H7 (cell line): ENCODE data around the gene COA1. TPM values are rescaled to one million over a fixed set of nuclear protein-coding genes. Genes with fewer than 3 reads are reported as not detected.
"Not testable (repeated sequence)": the region's sequence is repeated elsewhere in the genome, so short reads cannot be mapped to it uniquely, and the experiment has no call there.

Experiments used
- DNase-seq: peaks from one replicate; pipeline ENCODE4 v3.0.0; 2012
- H3K27me3 ChIP-seq: 2 replicates; pipeline ENCODE4 v1.6.0; 2011; ENCODE audit warnings: mild to moderate bottlenecking, low read length; ENCODE audit not compliant: control insufficient read depth, insufficient read depth
- H3K36me3 ChIP-seq: replicated peaks from 2 replicates; pipeline ENCODE4 v1.5.1; 2011; ENCODE audit warnings: low read length; ENCODE audit not compliant: control insufficient read depth, insufficient read depth
- H3K4me3 ChIP-seq: 2 replicates; pipeline ENCODE4 v1.5.1; 2011; ENCODE audit warnings: low read depth, mild to moderate bottlenecking, control low read depth, low read length, moderate library complexity; ENCODE audit not compliant: insufficient read depth
- total RNA-seq: library from RNA; depleted of rRNA; stranded (reverse); fragments of >200 nt; shearing (Covaris generic); gene quantifications from 2 replicates; pipeline ENCODE4 v1.2.3, GENCODE V29; 2014

Gene COA1
- total RNA-seq, 1 experiment from 2014 or later = 120 TPM

GRCh38 chr7:43673243-43673976 is 55.9 kb downstream of the COA1 start:
- DNase-seq = not testable (repeated sequence)

GRCh38 chr7:43671521-43671920 is 57.8 kb downstream of the COA1 start:
- DNase-seq = no peak
- no peaks in the 10 kb centered on the region; the same call in 1 of the 2 replicates for H3K36me3 ChIP-seq

More at GRCh38 chr7:43673243-43673976, 55.9 kb downstream of the COA1 start:
- H3K27me3 ChIP-seq, H3K36me3 ChIP-seq, H3K4me3 ChIP-seq: not testable (repeated sequence)

DNA sequence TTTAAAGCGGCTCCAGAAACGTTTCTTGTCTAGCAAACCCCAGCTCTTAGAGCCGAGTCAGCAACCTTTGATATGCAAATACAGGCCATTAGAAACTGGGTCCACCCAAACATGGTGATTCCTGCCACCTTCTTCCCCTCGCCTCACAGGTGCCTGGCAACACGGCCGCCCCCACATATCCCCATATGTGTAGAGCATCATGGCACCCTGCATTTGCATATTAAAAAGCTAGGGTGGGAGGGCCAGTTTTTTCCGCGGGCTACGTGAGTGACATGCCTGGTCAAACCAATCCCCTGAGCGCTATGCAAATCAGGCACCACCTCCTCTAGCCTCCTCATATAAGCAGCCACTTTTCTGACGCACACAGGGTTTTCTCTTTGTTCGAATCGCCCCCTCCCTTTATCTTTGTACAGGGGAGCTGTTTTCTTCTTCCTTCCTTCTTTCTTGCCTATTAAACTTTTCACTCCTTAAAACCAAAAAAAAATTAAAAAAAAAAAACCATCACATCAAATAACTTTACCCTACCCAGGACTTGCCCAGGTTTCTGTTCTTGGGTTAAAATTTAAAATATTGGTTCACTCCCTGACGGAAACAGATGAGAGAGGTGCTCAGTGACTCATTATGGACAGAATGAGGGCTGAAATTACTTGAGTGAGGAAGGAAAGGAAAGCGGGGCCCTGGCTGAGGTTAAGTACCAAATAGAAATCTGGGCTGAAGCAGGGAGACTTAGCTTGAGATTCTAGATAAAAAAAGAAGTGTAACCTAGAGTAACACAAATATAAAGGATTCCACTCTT is 59.8 kb downstream of the COA1 start:
- H3K4me3 ChIP-seq = no peak overlapping the region
- no peaks in the 10 kb centered on the region; the same call in 1 of the 2 replicates for H3K36me3 ChIP-seq
- peak; percentile 24 for DNase-seq
- no peaks in the 10 kb centered on the region for H3K27me3 ChIP-seq

More at GRCh38 chr7:43671521-43671920, 57.8 kb downstream of the COA1 start:
- no peak overlapping the region for H3K4me3 ChIP-seq
- H3K27me3 ChIP-seq = no peaks in the 10 kb centered on the region

DNA sequence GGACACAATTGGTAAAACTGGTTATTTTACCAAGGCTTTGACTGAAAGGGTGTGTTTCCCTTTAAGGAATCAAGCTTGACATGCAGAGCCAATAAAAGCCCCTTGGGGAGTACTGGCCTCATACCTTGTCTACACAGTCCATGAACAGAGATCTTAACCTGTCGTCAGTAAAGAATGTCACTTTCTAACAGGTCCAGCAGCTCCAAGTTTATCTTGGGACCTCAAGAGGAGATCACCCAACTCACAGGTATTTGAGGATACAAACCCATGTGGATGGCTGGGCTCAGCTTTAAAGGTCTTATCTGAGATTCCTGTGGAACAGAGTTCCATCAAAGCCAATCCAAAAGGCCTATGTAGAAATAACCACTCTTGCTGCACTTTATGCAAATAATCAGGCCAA is 61.3 kb downstream of the COA1 start:
- no peak for DNase-seq
- no peaks in the 10 kb centered on the region; the same call in 1 of the 2 replicates for H3K36me3 ChIP-seq
- H3K4me3 ChIP-seq = no peak overlapping the region
- H3K27me3 ChIP-seq = no peaks in the 10 kb centered on the region

- no peaks in the 10 kb centered on the region for H3K27me3 ChIP-seq
- no peak for DNase-seq
- H3K36me3 ChIP-seq = no peaks in the 10 kb centered on the region; the same call in 1 of the 2 replicates
- H3K4me3 ChIP-seq = no peak overlapping the region
Observed at GRCh38 chr7:43666938-43667337, 62.4 kb downstream of the COA1 start.

DNA sequence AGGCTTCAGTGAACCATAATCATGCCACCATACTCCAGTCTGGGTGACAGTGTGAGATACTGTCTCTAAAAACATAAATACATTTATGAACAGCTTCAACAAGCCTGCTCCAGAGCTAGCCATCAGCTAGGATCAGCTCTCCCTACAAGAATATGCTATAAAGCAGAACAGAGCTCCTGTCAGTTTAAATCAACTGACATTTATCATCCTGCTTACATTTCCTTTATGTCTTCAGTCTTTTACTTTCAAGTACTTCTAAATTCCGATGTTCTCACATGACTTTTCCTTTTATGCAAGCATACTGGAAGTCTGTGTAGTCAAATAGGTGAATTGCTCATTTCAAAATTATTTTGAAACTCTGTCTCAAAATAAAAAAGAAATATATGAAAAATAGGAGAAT is 64.6 kb downstream of the COA1 start:
- H3K4me3 ChIP-seq = no peak overlapping the region
- no peak for DNase-seq

DNA sequence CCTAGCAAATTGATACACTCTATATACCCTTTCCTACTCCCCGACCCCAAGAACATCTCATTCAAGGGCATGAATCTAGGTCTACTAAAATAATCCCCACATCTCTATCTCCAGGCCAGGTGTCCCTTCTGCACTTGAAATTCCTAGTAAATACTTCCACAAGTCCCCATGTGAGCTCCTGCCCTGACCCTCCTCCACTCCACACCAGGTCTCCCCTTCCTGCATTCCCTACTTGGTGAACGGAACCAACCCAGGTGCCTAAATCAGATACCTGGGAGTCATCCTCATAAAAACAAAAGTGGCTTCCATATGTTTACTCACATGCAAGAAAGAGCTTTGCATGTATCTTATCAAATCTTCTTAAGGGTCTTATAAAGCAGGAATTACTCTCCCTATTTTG is 69.2 kb downstream of the COA1 start:
- no peaks in the 10 kb centered on the region; the same call in 1 of the 2 replicates for H3K36me3 ChIP-seq
- peak; percentile 56 for DNase-seq
- H3K4me3 ChIP-seq = no peak overlapping the region
- H3K27me3 ChIP-seq = no peaks in the 10 kb centered on the region

More for the DNA sequence above, 64.6 kb downstream of the COA1 start:
- no peaks in the 10 kb centered on the region for H3K27me3 ChIP-seq
- H3K36me3 ChIP-seq = no peaks in the 10 kb centered on the region; the same call in 1 of the 2 replicates

DNA sequence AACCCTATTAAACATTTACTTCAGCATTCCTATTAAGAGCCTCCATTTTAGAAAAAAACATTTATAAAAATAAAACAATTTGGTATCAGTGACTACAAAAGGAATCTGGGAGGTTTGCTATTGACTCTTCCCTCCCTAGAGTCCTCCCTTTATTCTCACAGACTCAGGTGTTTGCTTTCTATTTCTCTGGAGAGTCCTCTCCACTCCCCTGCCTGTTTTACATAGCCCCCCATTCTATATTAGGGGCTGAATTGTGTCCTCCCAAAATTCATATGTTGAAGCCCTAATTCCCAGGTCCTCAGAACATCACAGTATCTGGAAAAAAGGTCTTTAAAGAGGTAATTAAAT is 69.8 kb downstream of the COA1 start:
- H3K27me3 ChIP-seq = no peaks in the 10 kb centered on the region
- no peak overlapping the region for H3K4me3 ChIP-seq
- H3K36me3 ChIP-seq = no peaks in the 10 kb centered on the region; the same call in 1 of the 2 replicates
- DNase-seq = peak; percentile 46

DNA sequence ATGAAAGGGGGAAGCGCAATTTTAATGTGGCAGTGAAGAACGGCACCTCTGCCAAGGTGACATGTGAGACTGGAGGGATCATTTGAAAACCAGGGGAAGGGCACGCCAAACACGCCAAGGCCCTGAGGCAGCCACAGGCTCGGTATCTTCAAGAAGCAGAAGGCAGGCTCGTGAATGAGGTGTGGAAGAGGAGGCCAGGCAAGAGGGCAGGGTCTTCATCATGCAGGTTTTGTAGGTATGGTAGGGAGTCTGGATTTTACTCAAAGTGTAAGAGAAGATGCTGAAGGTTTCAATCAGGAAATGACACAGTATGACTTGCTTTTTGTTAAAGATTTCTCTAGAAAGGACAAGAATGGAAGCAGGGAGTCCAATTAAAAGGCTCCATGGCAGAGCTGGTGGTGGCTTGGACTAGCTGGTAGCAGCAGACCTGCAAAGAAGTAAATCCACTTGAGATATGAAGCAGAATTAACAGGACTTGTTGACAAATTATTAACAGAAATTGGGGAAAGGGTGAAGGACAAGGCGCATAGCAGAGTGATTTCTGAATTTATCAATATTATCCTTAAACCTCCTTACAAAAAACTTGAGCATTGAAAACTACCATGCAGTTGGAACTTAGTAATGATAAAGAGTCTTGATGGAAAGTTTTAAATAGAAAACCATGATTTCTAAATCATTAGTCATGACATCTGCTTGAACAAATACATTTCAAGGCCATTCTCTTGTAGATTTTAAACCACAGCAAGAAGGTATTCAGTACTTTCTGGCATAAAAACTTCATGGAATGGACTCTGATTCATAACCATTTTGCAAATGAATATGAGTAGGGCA is 70.4 kb downstream of the COA1 start:
- H3K36me3 ChIP-seq = no peaks in the 10 kb centered on the region; the same call in 1 of the 2 replicates
- no peak for DNase-seq

DNA sequence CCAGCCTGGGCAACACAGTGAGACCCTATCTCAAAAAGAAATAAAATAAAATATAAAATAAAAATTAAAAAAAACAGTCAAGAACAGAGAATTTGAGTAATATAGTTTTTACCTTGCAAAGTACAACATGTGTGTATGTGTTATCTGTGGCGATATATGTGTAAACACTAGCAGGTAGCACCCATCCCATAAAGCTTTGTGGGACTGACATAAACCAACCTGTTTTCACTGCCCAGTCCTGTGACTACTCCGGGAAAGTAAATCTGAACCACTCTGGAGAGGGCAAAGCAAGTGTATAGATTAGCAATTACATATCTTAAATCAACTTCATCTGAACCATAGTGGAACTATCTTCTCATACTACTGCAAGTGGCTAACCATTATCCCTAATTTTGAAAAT is 72.3 kb downstream of the COA1 start:
- no peak for DNase-seq
- Histone ChIP-seq H3K27me3 (no peaks in the 10 kb centered on the region), H3K36me3 (no peaks in the 10 kb centered on the region; the same call in 1 of the 2 replicates), H3K4me3 (no peak overlapping the region)

More for the DNA sequence above, 70.4 kb downstream of the COA1 start:
- Histone ChIP-seq H3K4me3 (no peak overlapping the region), H3K27me3 (no peaks in the 10 kb centered on the region)

DNA sequence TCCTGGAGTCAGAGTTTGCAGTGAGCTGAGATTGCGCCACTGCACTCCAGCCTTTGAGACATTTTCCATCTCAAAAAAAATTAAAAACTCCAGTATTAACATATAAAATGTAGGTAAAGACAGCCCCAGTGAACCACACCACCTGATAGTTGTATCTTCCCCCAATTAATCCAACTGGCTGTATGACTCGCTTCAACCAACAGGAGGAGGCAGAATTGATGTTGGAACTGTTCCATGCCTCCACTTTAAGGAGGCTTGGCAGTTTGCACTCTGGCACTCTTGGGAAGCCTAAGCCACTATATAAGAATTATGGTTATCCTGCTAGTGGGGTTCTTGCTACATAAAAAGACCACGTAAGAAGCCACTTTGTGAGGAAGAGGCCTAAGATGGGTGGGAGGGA is 73.7 kb downstream of the COA1 start:
- no peaks in the 10 kb centered on the region; the same call in 1 of the 2 replicates for H3K36me3 ChIP-seq
- DNase-seq = no peak
- no peaks in the 10 kb centered on the region for H3K27me3 ChIP-seq
- no peak overlapping the region for H3K4me3 ChIP-seq

DNA sequence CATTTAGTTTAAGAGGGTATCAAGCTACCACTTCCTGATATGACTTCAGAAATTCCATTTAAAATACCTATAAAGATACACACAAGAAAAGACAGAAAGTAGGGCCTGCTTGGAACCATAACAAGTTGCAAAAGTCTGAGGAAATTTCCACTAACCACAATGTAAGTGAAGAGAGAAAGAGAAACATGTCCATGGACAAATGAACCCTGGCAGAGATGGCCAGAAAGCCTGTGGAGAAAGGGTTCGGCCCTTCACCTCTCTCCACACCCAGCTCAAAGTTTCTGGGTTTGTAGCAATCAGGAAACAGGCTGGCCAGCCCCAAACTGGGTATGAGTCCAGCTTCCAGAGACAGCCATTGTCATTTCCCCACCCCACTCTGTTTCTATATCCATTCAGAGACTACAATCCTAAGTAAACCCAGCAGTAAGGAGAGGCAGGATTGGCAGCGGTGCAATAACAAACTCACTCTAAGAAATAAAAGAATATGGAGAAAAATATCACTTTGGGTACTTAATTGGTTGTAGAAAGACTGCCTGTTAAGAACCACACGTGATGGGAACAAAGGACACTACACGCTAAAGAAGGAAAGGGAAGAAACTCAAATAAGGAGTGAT is 75.3 kb downstream of the COA1 start:
- Histone ChIP-seq H3K4me3 (no peak overlapping the region), H3K27me3 (no peaks in the 10 kb centered on the region), H3K36me3 (no peaks in the 10 kb centered on the region; the same call in 1 of the 2 replicates)
- peak; percentile 30 for DNase-seq

DNA sequence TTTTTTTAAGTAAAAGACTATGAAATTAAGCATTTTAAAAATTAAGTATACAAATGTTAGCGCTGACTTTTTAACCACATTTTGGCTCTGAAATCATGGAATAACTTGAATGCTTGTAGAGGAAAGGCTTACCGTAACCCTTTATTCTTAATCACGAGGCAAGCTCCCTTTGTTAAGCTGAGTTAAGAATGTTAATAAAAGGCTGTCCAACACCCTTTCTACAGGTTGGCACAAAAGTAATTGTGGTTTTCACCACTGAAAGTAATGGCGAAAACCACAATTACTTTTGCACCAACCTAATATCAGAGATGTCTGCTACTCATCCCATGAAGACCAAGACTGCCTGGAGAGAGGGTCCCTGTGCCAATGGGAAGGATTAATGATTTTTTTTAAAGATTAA is 75.9 kb downstream of the COA1 start:
- H3K36me3 ChIP-seq = no peaks in the 10 kb centered on the region
- no peaks in the 10 kb centered on the region for H3K27me3 ChIP-seq
- no peak overlapping the region for H3K4me3 ChIP-seq
- DNase-seq = no peak

DNA sequence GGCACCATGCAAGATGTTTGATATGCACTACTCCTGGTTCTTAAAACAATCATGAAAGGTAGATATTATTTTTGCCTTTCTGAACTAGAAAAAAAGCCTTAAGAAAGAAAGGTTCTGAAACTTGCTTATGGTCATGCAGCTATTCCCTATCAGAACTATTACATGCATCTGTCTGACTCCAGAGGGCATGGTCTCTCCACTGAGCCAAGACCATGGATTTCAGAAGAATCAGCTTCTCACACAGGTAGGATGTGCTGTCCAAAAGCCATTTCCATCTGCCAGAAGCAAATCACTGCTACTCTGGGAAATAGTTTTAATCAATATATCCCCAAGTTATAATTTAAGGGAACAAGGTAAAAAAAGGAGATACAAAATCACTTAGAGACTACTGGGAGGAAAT is 77.0 kb downstream of the COA1 start:
- H3K36me3 ChIP-seq = 0 out of 2 replicates have a peak, but pooled peaks cover 1% of the 10 kb centered on the region
- no peaks in the 10 kb centered on the region for H3K27me3 ChIP-seq
- no peak overlapping the region for H3K4me3 ChIP-seq
- DNase-seq = no peak
